SK-N-MC (cell line): ENCODE measurements around the gene SETDB1.

Experiments used
- EZH2 ChIP-seq: fragments of 200-600 bp; sonication (generic); IDR thresholded peaks from one replicate; pipeline ENCODE4 v1.6.1; 2017; ENCODE audit warnings: antibody characterized with exemption
- POLR2AphosphoS5 ChIP-seq: IDR thresholded peaks from 2 replicates; pipeline ENCODE4 v1.6.1; 2012; ENCODE audit warnings: mild to moderate bottlenecking, low read depth, low read length, borderline replicate concordance

DNA sequence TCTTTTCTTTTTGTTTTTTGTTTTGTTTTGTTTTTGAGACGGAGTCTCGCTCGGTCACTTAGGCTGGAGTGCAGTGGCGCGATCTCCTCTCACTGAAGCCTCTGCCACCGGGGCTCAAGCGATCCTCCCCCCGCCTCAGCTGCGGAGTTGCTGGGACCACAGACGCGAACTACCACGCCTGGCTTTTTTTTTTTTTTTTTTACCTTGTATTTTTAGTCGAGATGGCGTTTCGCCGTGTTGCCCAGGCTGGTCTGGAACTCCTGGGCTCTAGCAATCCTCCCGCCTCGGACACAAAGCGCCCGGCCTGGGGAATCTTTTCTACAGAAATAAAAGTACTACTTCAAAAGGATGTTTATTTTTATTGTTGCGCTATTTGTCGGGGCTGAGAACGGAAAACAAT, 1.1 kb upstream of the SETDB1 start:
- TF ChIP-seq EZH2 (no peak), POLR2AphosphoS5 (no peak)
